WTC11 (cell line): Measurements from ENCODE around the gene DNAJC21. TPM values are rescaled to one million over a fixed set of nuclear protein-coding genes. Genes with fewer than 3 reads are reported as not detected.

ENCODE experiments used
- ATAC-seq: fragments of 200-7000 bp; cut with Tn5 transposase; 2 replicates; pipeline ENCODE4 v1.10.0; 2021; ENCODE audit warnings: mild to moderate bottlenecking, moderate library complexity
- CTCF ChIA-PET: fragments of 300-600 bp; sonication (Branson Sonifier 250); formaldehyde crosslinking; loops from one replicate; lab custom pipeline; 2021; ENCODE audit warnings: antibody characterized with exemption; lab: Charles Lee
- POLR2A ChIA-PET: fragments of 350-600 bp; sonication (Branson Sonifier 250); formaldehyde crosslinking; loops from one replicate; lab custom pipeline; 2021; ENCODE audit warnings: antibody characterized with exemption; lab: Charles Lee
- DNase-seq: peaks from one replicate; pipeline ENCODE4 v3.0.0; 2021; ENCODE audit warnings: low spot score
- H3K27ac Mint-ChIP-seq: 2 replicates; pipeline ENCODE4 v1.8.0; 2021; ENCODE audit warnings: mixed read lengths
- H3K27me3 Mint-ChIP-seq: 2 replicates; pipeline ENCODE4 v1.8.0; 2021; ENCODE audit warnings: low read depth, mild to moderate bottlenecking, moderate library complexity, mixed read lengths
- H3K36me3 Mint-ChIP-seq: 2 replicates; pipeline ENCODE4 v1.8.0; 2021; ENCODE audit warnings: mixed read lengths
- H3K4me1 Mint-ChIP-seq: 2 replicates; pipeline ENCODE4 v1.8.0; 2022; ENCODE audit warnings: mixed read lengths
- H3K4me3 Mint-ChIP-seq: 2 replicates; pipeline ENCODE4 v1.8.0; 2021; ENCODE audit warnings: mild to moderate bottlenecking, moderate library complexity, mixed read lengths
- H3K9me3 Mint-ChIP-seq: 2 replicates; pipeline ENCODE4 v1.8.0; 2021; ENCODE audit warnings: mixed read lengths
- AR ChIP-seq: fragments of 250-450 bp; sonication (Bioruptor Pico); IDR thresholded peaks from 2 replicates; pipeline ENCODE4 v1.9.0; 2021; ENCODE audit warnings: mild to moderate bottlenecking
- CREB1 ChIP-seq: sonication (generic); formaldehyde crosslinking; IDR thresholded peaks from 2 replicates; pipeline ENCODE4 v1.8.0; 2023; ENCODE audit warnings: mild to moderate bottlenecking, missing genetic modification reagents
- E2F5 ChIP-seq: sonication (generic); formaldehyde crosslinking; IDR thresholded peaks from 2 replicates; pipeline ENCODE4 v1.8.1; 2022; ENCODE audit warnings: mild to moderate bottlenecking, moderate library complexity, missing genetic modification reagents
- FOXP4 ChIP-seq: sonication (generic); formaldehyde crosslinking; IDR thresholded peaks from 2 replicates; pipeline ENCODE4 v1.8.0; 2022; ENCODE audit warnings: mild to moderate bottlenecking, missing genetic modification reagents
- IRF1 ChIP-seq: sonication (generic); formaldehyde crosslinking; IDR thresholded peaks from 2 replicates; pipeline ENCODE4 v1.8.0; 2023; ENCODE audit warnings: missing genetic modification reagents
- JUN ChIP-seq: sonication (generic); formaldehyde crosslinking; IDR thresholded peaks from 2 replicates; pipeline ENCODE4 v1.8.0; 2023; ENCODE audit warnings: mild to moderate bottlenecking, missing genetic modification reagents
- MYBL2 ChIP-seq: sonication (generic); formaldehyde crosslinking; IDR thresholded peaks from 2 replicates; pipeline ENCODE4 v1.8.1; 2023; ENCODE audit warnings: mild to moderate bottlenecking, moderate library complexity, missing genetic modification reagents
- NFE2L1 ChIP-seq: sonication (generic); formaldehyde crosslinking; IDR thresholded peaks from 2 replicates; pipeline ENCODE4 v1.8.1; 2023; ENCODE audit warnings: missing genetic modification reagents
- PRRX2 ChIP-seq: fragments of 250-450 bp; sonication (Bioruptor Pico); IDR thresholded peaks from 2 replicates; pipeline ENCODE4 v1.8.0; 2021; ENCODE audit warnings: mild to moderate bottlenecking
- RORB ChIP-seq: fragments of 250-450 bp; sonication (Bioruptor Pico); IDR thresholded peaks from 2 replicates; pipeline ENCODE4 v1.9.0; 2021; ENCODE audit warnings: mild to moderate bottlenecking
- SMAD3 ChIP-seq: sonication (generic); formaldehyde crosslinking; IDR thresholded peaks from 2 replicates; pipeline ENCODE4 v1.8.0; 2022; ENCODE audit warnings: missing genetic modification reagents, mild to moderate bottlenecking, borderline replicate concordance
- TCF7 ChIP-seq: sonication (generic); formaldehyde crosslinking; IDR thresholded peaks from 2 replicates; pipeline ENCODE4 v1.8.0; 2022; ENCODE audit warnings: mild to moderate bottlenecking, low read depth, missing genetic modification reagents, moderate library complexity
- USF1 ChIP-seq: sonication (generic); formaldehyde crosslinking; IDR thresholded peaks from 2 replicates; pipeline ENCODE4 v1.8.0; 2022; ENCODE audit warnings: mild to moderate bottlenecking, missing genetic modification reagents
- ZNF232 ChIP-seq: sonication (generic); formaldehyde crosslinking; IDR thresholded peaks from 2 replicates; pipeline ENCODE4 v1.8.0; 2022; ENCODE audit warnings: mild to moderate bottlenecking, missing genetic modification reagents
- ZNF416 ChIP-seq: fragments of 250-450 bp; sonication (Bioruptor Pico); IDR thresholded peaks from 2 replicates; pipeline ENCODE4 v1.9.0; 2021; ENCODE audit warnings: mild to moderate bottlenecking, inconsistent platforms
- ZNF512 ChIP-seq: sonication (generic); formaldehyde crosslinking; IDR thresholded peaks from 2 replicates; pipeline ENCODE4 v1.8.1; 2022; ENCODE audit warnings: missing genetic modification reagents, borderline replicate concordance
- total RNA-seq: library from RNA; stranded (reverse); gene quantifications from 3 replicates; pipeline ENCODE4 v1.2.3, GENCODE V29; 2021
- TF ChIP-seq, protein P1 (sequence below): fragments of 200-600 bp; IDR thresholded peaks from 2 replicates; pipeline ENCODE4 v1.8.0; 2022; ENCODE audit warnings: antibody characterized with exemption
- TF ChIP-seq, protein P2 (sequence below): sonication (generic); formaldehyde crosslinking; IDR thresholded peaks from 2 replicates; pipeline ENCODE4 v1.8.1; 2023; ENCODE audit warnings: mild to moderate bottlenecking, missing genetic modification reagents, borderline replicate concordance

Gene DNAJC21
- total RNA-seq, 1 experiment from 2014 or later = 62.5 TPM

DNA sequence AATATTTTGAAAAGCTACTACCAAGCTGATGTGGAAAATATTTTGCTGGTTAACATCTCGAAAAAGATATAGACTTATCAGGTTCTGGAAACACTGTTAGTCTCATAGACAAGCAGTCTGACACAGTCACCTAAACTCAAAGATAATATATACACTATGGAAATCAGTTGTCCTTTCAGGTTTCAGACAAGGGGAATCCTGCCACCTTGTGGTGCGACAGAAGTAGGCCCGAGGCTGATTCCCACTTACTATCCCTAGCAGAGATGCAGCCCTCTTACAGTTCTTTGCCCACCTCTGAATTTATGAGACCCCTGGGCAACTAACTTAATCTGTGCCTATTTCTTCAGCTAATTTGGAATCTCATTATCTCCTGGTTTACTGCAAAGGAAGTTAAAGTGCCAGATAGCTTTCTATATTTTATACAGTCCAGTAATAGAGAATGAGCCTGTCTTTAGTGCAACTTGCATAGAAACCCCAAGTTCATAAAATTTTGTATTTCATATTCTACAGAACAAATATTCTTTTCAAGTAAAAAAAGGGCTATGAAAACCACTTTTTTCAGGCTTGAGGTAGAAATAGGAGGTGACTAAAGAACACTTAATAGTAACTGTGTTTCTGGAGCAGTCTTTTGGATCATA, 31.0 kb upstream of the DNAJC21 start:
- Mint-ChIP-seq H3K9me3 (no peaks in the 10 kb centered on the region), H3K4me3 (no peak overlapping the region), H3K36me3 (0 out of 2 replicates have a peak, but pooled peaks cover 5% of the 10 kb centered on the region), H3K4me1 (peaks cover 24% of the 10 kb centered on the region), H3K27me3 (no peaks in the 10 kb centered on the region), H3K27ac (no peak overlapping the region; the same call in 1 of the 2 replicates)
- DNase-seq = peak; percentile 67
- TF ChIP-seq, protein P1, sequence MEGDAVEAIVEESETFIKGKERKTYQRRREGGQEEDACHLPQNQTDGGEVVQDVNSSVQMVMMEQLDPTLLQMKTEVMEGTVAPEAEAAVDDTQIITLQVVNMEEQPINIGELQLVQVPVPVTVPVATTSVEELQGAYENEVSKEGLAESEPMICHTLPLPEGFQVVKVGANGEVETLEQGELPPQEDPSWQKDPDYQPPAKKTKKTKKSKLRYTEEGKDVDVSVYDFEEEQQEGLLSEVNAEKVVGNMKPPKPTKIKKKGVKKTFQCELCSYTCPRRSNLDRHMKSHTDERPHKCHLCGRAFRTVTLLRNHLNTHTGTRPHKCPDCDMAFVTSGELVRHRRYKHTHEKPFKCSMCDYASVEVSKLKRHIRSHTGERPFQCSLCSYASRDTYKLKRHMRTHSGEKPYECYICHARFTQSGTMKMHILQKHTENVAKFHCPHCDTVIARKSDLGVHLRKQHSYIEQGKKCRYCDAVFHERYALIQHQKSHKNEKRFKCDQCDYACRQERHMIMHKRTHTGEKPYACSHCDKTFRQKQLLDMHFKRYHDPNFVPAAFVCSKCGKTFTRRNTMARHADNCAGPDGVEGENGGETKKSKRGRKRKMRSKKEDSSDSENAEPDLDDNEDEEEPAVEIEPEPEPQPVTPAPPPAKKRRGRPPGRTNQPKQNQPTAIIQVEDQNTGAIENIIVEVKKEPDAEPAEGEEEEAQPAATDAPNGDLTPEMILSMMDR = peak; percentile 66
- no peak for TF ChIP-seq TCF7 (CRISPR knock-in tag)
- ChIA-PET POLR2A (interaction anchor here (1.0 kb wide), 1 partner anchor 29 kb away, joined by 4 read pairs; no protein-coding TSS in a partner anchor), CTCF (interaction anchor here (0.7 to 4.4 kb wide), 13 partner anchors 12 to 424 kb away, joined by 3 to 30 read pairs (median 5); partner anchors contain the start of genes BRIX1, RAD1 and TTC23L)
- ATAC-seq = peak; percentile 91

DNA sequence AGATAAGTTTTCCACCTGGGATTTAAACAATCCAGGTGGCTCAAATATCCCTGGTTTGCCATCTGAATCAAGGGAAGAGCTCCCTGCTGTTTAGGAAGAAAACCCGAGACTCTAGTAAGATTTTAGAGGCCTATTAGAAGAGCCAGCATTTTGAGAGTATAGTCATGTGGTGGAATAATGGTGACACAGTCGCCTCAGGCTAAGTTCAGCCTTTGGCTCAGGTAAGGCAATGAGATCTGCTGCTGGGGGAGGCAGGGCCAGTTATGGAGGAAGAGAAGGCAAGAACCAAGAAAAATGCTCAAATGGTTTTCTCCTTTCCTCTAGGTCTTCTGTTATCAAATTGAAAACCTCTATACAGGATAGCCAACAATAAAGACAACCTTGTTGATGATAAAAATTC, 30.3 kb upstream of the DNAJC21 start:
- ATAC-seq = no peak; the same call in 1 of the 2 replicates
- H3K4me3 Mint-ChIP-seq = no peak overlapping the region
- no peak for DNase-seq
- H3K36me3 Mint-ChIP-seq = 0 out of 2 replicates have a peak, but pooled peaks cover 8% of the 10 kb centered on the region
- POLR2A ChIA-PET = interaction anchor here (1.0 kb wide), 1 partner anchor 30 kb away, joined by 4 read pairs; no protein-coding TSS in a partner anchor
- H3K27ac Mint-ChIP-seq = peak overlapping the region; percentile 38
- H3K4me1 Mint-ChIP-seq = peaks cover 24% of the 10 kb centered on the region
- no peaks in the 10 kb centered on the region for H3K27me3 Mint-ChIP-seq
- no peaks in the 10 kb centered on the region for H3K9me3 Mint-ChIP-seq
- CTCF ChIA-PET = interaction anchor here (0.7 to 4.4 kb wide), 7 partner anchors 16 to 424 kb away, joined by 3 to 30 read pairs (median 9); partner anchors contain the start of genes BRIX1, RAD1 and TTC23L
- TF ChIP-seq NFE2L1 (CRISPR knock-in tag) = no peak
- no peak for TF ChIP-seq ZNF416 (CRISPR knock-in tag)
- no peak for TF ChIP-seq MYBL2 (CRISPR knock-in tag)
- TF ChIP-seq AR (CRISPR knock-in tag) = no peak
- no peak for TF ChIP-seq IRF1
- no peak for TF ChIP-seq TCF7 (CRISPR knock-in tag)
- no peak for TF ChIP-seq E2F5 (CRISPR knock-in tag)
- TF ChIP-seq, protein P2, sequence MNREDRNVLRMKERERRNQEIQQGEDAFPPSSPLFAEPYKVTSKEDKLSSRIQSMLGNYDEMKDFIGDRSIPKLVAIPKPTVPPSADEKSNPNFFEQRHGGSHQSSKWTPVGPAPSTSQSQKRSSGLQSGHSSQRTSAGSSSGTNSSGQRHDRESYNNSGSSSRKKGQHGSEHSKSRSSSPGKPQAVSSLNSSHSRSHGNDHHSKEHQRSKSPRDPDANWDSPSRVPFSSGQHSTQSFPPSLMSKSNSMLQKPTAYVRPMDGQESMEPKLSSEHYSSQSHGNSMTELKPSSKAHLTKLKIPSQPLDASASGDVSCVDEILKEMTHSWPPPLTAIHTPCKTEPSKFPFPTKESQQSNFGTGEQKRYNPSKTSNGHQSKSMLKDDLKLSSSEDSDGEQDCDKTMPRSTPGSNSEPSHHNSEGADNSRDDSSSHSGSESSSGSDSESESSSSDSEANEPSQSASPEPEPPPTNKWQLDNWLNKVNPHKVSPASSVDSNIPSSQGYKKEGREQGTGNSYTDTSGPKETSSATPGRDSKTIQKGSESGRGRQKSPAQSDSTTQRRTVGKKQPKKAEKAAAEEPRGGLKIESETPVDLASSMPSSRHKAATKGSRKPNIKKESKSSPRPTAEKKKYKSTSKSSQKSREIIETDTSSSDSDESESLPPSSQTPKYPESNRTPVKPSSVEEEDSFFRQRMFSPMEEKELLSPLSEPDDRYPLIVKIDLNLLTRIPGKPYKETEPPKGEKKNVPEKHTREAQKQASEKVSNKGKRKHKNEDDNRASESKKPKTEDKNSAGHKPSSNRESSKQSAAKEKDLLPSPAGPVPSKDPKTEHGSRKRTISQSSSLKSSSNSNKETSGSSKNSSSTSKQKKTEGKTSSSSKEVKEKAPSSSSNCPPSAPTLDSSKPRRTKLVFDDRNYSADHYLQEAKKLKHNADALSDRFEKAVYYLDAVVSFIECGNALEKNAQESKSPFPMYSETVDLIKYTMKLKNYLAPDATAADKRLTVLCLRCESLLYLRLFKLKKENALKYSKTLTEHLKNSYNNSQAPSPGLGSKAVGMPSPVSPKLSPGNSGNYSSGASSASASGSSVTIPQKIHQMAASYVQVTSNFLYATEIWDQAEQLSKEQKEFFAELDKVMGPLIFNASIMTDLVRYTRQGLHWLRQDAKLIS (CRISPR knock-in tag) = no peak
- TF ChIP-seq CREB1 = no peak
- no peak for TF ChIP-seq FOXP4 (CRISPR knock-in tag)
- no peak for TF ChIP-seq ZNF512 (CRISPR knock-in tag)
- TF ChIP-seq JUN (CRISPR knock-in tag) = no peak
- TF ChIP-seq USF1 (CRISPR knock-in tag) = no peak
- TF ChIP-seq SMAD3 (CRISPR knock-in tag) = no peak
- no peak for TF ChIP-seq ZNF232 (CRISPR knock-in tag)
- TF ChIP-seq RORB (CRISPR knock-in tag) = no peak
- no peak for TF ChIP-seq PRRX2 (CRISPR knock-in tag)
